ENCODE results near the gene LSM14A. TPM values are rescaled to one million over a fixed set of nuclear protein-coding genes. Genes with fewer than 3 reads are reported as not detected.

LSM14A gene
- total RNA-seq, 1 experiment from 2014 or later: 199 TPM

- peaks cover 17 to 18% of the 10 kb centered on the region in 2 experiments for H3K4me1 Mint-ChIP-seq
- H3K18ac ChIP-seq (ENCODE audit: insufficient read length, low read depth, low read length): no peak overlapping the region
- no peak overlapping the region for H2AFZ ChIP-seq (ENCODE audit: low read length)
- H3K9ac ChIP-seq (ENCODE audit: extremely low read depth, insufficient read length, low read length): no peak overlapping the region
- H2BK20ac ChIP-seq (ENCODE audit: low read depth, low read length, poor library complexity, severe bottlenecking): no peak overlapping the region
- no peak overlapping the region for H3K4me2 ChIP-seq (ENCODE audit: insufficient read depth, insufficient read length, low read length)
- H3K79me2 ChIP-seq (ENCODE audit: insufficient read depth, low read length): no peaks in the 10 kb centered on the region; the same call in none of the 2 replicates
- H3K23ac ChIP-seq (ENCODE audit: insufficient read length, low read depth, low read length): no peak overlapping the region
- no peak overlapping the region for H4K91ac ChIP-seq (ENCODE audit: insufficient read length, low read depth, low read length)
- no peak overlapping the region for H2BK5ac ChIP-seq (ENCODE audit: insufficient read length, low read length)
- DNase-seq: no peak
- H3K14ac ChIP-seq (ENCODE audit: insufficient read depth, low read length): no peak overlapping the region
- H3K27ac ChIP-seq (ENCODE audit: insufficient read length, low read depth, low read length): no peak overlapping the region
- H3T11ph ChIP-seq (ENCODE audit: low read length): no peak overlapping the region
- no peaks in the 10 kb centered on the region for H3K27me3 ChIP-seq (ENCODE audit: insufficient read depth, low read length)
- H4K5ac ChIP-seq (ENCODE audit: insufficient read length, low read depth, low read length): no peak overlapping the region
- no peak overlapping the region for H4K8ac ChIP-seq (replicated peaks; ENCODE audit: insufficient read length, low read depth, low read length)
- no peaks in the 10 kb centered on the region for H4K20me1 ChIP-seq (ENCODE audit: control insufficient read depth, insufficient read depth, insufficient read length)
- no peak overlapping the region for H2BK120ac ChIP-seq (ENCODE audit: low read depth, low read length, poor library complexity, severe bottlenecking)
- no peak overlapping the region for H3K56ac ChIP-seq (ENCODE audit: insufficient read length, low read depth, low read length)
- H2AK5ac ChIP-seq (ENCODE audit: insufficient read length, low read length): no peak overlapping the region
- no CpG with 5 or more reads among the region's 7 CpGs for WGBS (ENCODE audit: extremely low coverage, insufficient read length, low lambda C conversion rate)
- H3K79me1 ChIP-seq (ENCODE audit: insufficient read depth, low read depth, low read length, poor library complexity, severe bottlenecking): no peaks in the 10 kb centered on the region
- no peaks in the 10 kb centered on the region for H3K9me3 ChIP-seq (ENCODE audit: control insufficient read depth, low read depth, low read length)
- peaks cover 3% of the 10 kb centered on the region; the same call in 1 of the 2 replicates for H3K4me1 ChIP-seq (ENCODE audit: insufficient read depth, low read length)
- peak overlapping the region; percentile 2 to 71 (median 3); a peak in 3 of 7 replicates for H3K27ac Mint-ChIP-seq
- no peak for TF ChIP-seq CTCF (conservative IDR thresholded peaks at IDR 0.05)
- H3K9me3 Mint-ChIP-seq: no peaks in the 10 kb centered on the region
- no peak overlapping the region for H3K4me3 Mint-ChIP-seq
- no peaks in the 10 kb centered on the region for H3K23me2 ChIP-seq (ENCODE audit: insufficient read length, low read depth, low read length, poor library complexity, severe bottlenecking)
- H2BK12ac ChIP-seq (ENCODE audit: insufficient read length, low read depth, low read length): no peak overlapping the region
- peaks cover 2 to 8% (median 6%) of the 10 kb centered on the region in 3 experiments; a peak in 5 of 7 replicates for H3K36me3 Mint-ChIP-seq (ENCODE audit: insufficient read depth in 1 of 3, low read depth in 3 of 3)
- no peaks in the 10 kb centered on the region for H3K27me3 Mint-ChIP-seq (ENCODE audit: low read depth)
- no peak overlapping the region for H2BK15ac ChIP-seq (ENCODE audit: low read depth, low read length)
- H3K4ac ChIP-seq (ENCODE audit: low read depth, low read length): no peak overlapping the region
These were observed 102.1 kb downstream of the LSM14A start for GRCh38 chr19:34274284-34274826.

Measured in H9 (cell line).